Middle frontal gyrus (tissue), 1 donor: ENCODE data around the gene TMEM178B.

Experiments used
- DNase-seq: peaks from one replicate; pipeline ENCODE4 v3.0.0-alpha.2; 2015; ENCODE audit warnings: low spot score; ENCODE audit errors: extremely low spot score

The TMEM178B gene

GRCh38 chr7:141461924-141462323 lies 388.1 kb downstream of the TMEM178B start:
- DNase-seq, result no peak

DNA sequence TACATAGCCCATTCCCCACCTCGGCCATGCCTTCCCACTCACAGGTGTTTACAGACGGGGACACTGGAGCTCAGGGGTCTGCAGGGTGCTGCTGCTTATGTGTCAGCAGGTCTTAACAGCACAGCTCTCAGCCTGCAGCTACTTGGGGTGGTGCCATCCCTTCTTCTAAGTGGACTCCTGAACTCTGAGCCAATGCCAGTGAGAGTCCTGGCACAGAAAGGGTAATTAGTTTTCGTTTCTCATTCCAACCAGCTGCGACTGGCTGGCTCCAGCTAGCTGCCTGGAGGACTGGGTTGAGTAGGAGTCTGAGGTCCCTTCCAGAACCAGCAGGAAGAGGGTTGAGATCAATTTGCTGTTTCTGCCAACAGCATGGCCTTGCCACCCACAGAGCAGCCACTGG lies 389.1 kb downstream of the TMEM178B start:
- no peak for DNase-seq

- no peak for DNase-seq
Observed at GRCh38 chr7:141463986-141464385, 390.1 kb downstream of the TMEM178B start.

GRCh38 chr7:141464551-141464950 lies 390.7 kb downstream of the TMEM178B start:
- no peak for DNase-seq

GRCh38 chr7:141466151-141466904 lies 392.5 kb downstream of the TMEM178B start:
- no peak for DNase-seq

GRCh38 chr7:141468341-141468740 lies 394.5 kb downstream of the TMEM178B start:
- DNase-seq, result no peak

- DNase-seq, result no peak
Observed at GRCh38 chr7:141475679-141476078, 401.8 kb downstream of the TMEM178B start.

DNA sequence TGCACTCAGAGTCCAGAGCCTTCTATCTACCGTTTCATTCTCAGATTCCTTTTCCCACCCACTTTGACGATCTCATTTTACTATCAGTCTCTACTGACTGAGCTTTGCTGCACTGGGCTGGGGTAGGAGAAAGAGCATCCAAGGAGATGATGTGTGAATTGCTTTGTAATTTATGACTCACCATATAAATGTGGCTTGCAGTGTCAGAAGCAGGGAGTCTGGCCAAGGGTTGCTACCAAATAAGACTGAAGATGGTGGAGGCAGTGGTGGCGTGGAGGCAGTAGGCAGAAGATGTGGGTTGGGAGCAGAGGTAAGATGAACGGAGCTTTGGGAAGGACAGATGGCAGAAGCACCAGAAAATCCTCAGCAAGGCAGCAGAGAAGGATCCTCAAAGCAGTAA lies 404.0 kb downstream of the TMEM178B start:
- DNase-seq, result no peak

GRCh38 chr7:141478845-141479244 lies 405.0 kb downstream of the TMEM178B start:
- no peak for DNase-seq

DNA sequence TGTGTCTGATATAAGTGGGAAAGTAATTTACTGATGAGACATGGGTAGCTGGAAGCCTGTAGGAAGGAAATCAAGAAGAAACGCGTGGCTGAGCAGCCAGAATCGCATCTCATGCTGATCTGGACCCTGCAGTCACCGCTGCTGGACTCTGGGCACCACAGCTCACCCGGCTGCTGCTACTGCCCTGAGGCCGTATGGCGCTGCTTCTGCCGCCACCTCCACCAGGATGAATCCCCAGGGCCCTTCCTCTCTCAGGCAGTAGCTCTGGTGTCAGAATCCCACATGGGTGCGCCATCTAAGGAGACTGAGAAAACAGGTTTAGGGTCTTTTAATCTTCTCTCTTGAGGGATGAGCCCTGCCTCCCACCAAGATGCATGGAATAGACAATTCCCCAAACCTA lies 407.1 kb downstream of the TMEM178B start:
- DNase-seq, result no peak

GRCh38 chr7:141481971-141482370 lies 408.1 kb downstream of the TMEM178B start:
- DNase-seq, result no peak

DNA sequence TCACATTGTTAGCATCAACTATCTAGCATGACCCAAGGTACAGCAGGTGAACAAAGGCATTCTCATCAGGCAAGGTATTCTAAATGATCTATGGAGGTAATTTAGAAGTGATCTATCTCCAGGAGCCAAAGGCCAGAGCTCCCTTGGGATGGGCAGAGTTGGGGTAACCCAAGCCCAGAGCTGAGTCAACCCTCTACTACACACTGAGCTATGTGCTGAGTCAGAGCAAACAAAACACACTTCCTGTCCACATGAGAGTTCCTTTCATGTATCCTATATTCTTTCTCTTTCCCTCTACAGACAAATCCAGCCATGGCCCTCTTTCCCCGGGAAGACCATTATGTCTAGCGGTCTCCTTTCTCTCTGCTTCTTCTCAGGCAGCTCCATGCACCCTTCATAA lies 409.2 kb downstream of the TMEM178B start:
- DNase-seq, result no peak

DNA sequence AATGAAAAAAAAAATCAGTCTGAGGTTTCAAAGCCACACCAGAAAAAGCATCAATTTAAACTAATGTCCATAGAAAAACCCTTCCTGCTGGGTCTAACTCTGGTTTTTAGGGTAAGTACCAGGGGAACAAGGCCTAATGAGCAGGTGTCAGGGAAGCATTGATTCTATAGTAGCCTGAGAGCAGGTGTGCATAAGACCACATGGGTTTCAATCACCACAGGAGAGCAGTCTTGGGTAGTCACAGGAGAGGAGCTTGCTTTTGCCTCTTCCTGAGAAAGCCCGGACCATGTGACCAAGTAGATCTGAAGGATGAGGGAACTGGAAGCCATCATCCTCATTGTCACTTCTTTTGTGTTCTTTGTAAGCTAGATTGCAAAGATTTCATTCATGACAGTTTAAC lies 411.0 kb downstream of the TMEM178B start:
- no peak for DNase-seq

- no peak for DNase-seq
Observed at GRCh38 chr7:141486959-141487358, 413.1 kb downstream of the TMEM178B start.

GRCh38 chr7:141490474-141490873 lies 416.6 kb downstream of the TMEM178B start:
- DNase-seq, result no peak

DNA sequence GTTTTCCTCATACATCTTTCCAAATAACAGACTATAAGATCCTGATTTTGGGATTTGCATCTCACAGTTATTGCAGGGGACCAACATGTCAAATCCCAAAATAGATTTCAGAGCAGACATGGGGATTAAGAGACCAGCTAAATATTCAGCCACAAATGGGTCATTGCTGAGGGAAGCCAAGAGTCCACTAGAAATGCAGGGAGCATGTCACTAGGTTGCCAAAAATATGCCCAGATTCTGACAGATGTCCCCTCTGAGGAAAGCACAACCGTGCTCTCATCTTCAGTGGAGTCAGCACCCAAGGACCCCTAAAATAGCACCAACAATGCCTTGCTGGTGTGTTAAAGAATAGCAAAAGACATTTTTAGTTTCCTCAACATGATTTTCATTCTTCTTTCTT lies 421.2 kb downstream of the TMEM178B start:
- DNase-seq, result no peak

DNA sequence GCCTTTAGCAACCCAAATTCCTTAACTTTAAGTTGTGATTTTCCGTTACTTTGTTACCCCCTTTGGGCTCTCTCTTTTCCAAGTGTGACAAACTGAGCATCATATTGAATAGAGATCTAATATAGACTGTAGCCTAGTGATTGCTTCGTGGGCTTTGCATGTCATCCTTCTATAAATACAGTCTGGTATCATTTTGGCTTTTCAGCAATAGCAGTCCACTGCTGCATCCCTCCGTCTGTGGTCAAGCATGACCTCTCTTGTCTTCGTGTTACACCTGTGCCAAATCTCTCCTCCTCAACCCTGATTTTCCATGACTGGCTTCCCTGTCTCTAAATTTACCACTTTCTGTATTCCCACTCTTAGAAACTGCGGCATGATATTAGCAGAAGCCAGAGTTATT lies 423.5 kb downstream of the TMEM178B start:
- no peak for DNase-seq

GRCh38 chr7:141500608-141501007 lies 426.7 kb downstream of the TMEM178B start:
- DNase-seq, result no peak

GRCh38 chr7:141501451-141501850 lies 427.6 kb downstream of the TMEM178B start:
- no peak for DNase-seq

- DNase-seq, result no peak
Observed at GRCh38 chr7:141511316-141511675, 437.4 kb downstream of the TMEM178B start.

- no peak for DNase-seq
Observed at GRCh38 chr7:141511676-141512396, 438.0 kb downstream of the TMEM178B start.

GRCh38 chr7:141512597-141512996 lies 438.7 kb downstream of the TMEM178B start:
- no peak for DNase-seq

DNA sequence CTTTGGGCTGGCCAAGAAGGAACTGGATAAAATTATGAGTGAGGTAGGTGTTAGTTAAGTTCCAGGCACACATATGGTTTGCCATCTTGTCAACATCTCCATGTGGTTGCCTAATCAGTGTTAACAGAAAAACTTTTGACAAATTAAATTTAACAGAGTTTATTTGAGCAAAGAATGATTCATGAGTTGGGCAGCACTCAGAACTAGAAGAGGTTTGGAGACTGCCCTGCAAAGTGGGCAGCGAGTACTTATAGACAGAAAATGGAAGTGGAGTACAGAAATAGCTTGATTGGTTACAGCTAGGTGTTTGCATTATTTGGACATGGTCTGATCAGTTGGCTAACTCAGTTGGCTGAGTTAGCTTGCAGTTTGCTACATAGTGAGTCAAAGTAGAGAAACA lies 439.9 kb downstream of the TMEM178B start:
- no peak for DNase-seq
